ENCODE measurements around the gene BIVM.

GRCh38 chr13:102814793-102815192 lies 15.9 kb downstream of the BIVM start:
- no peak for TF ChIP-seq CTCF (IDR thresholded peaks at IDR 0.05)
- TF ChIP-seq POLR2AphosphoS5 (IDR thresholded peaks at IDR 0.05), result no peak

Data from esophagus muscularis mucosa (tissue), 3 donors.